ENCODE measurements around the gene LRMDA.

Gene LRMDA

DNA sequence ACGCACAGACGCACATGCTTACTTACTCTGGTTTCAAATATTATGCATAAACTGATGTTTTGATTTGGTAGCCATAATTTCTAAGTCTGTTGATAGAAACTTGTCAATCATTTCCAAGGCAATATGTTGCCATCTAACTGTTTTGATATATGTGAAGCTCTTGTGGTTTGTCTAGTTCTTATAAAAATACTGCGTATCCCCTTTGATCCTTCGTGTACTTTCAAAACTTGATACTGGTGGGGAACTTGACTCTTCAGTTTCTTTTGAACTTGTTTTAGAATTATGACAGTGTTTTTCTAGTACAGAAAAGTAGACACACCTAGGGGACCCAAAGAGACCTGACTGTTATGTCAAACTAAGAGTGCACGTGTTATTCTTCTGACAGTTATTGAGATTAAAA, 708.0 kb downstream of the LRMDA start:
- TF ChIP-seq, protein P1, sequence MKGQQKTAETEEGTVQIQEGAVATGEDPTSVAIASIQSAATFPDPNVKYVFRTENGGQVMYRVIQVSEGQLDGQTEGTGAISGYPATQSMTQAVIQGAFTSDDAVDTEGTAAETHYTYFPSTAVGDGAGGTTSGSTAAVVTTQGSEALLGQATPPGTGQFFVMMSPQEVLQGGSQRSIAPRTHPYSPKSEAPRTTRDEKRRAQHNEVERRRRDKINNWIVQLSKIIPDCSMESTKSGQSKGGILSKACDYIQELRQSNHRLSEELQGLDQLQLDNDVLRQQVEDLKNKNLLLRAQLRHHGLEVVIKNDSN (IDR thresholded peaks at IDR 0.05) = no peak
- no peak for TF ChIP-seq EP300 (IDR thresholded peaks at IDR 0.05; ENCODE audit: borderline replicate concordance)
- no peak for TF ChIP-seq NFIC (IDR thresholded peaks at IDR 0.05)
- TF ChIP-seq, protein P2, sequence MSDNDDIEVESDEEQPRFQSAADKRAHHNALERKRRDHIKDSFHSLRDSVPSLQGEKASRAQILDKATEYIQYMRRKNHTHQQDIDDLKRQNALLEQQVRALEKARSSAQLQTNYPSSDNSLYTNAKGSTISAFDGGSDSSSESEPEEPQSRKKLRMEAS (IDR thresholded peaks at IDR 0.05) = no peak
- no peak for TF ChIP-seq CREB1 (IDR thresholded peaks at IDR 0.05; ENCODE audit: low read depth)
- TF ChIP-seq REST (IDR thresholded peaks at IDR 0.05; ENCODE audit: low read depth) = no peak
- no peak for TF ChIP-seq EGR1 (IDR thresholded peaks at IDR 0.05)
- no peak for TF ChIP-seq RAD21 (IDR thresholded peaks at IDR 0.05; ENCODE audit: low read depth)
- TF ChIP-seq FOXM1 (IDR thresholded peaks at IDR 0.05; ENCODE audit: borderline replicate concordance, low read depth) = no peak
- TF ChIP-seq TCF12 (IDR thresholded peaks at IDR 0.05; ENCODE audit: low read depth) = no peak
- no peak for TF ChIP-seq TEAD4 (IDR thresholded peaks at IDR 0.05)
- TF ChIP-seq TAF1 (IDR thresholded peaks at IDR 0.05; ENCODE audit: low read depth) = no peak

DNA sequence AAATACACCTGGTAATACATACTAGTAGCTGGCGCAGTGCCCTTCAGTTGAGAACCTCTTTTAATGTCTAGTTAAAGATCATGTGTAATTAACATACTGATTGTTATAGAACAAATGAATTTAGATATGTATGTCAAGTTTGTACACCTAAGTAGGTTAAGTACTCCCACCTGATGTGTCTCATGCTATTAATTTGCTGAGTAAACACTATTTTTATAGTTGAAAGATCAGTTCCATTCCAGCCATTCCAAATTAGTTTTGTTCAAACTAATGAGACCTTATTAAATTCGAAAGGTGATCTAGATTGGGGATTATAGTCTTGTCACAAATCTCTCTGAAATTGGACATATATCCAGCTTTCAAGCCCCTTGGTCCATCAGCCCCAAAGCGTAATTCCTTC, 710.0 kb downstream of the LRMDA start:
- TF ChIP-seq, protein P2 (IDR thresholded peaks at IDR 0.05) = no peak
- TF ChIP-seq ZBTB7A (IDR thresholded peaks at IDR 0.05; ENCODE audit: low read depth) (no peak), CEBPB (IDR thresholded peaks at IDR 0.05) (no peak), EGR1 (IDR thresholded peaks at IDR 0.05) (no peak), RAD21 (IDR thresholded peaks at IDR 0.05; ENCODE audit: low read depth) (no peak), EP300 (IDR thresholded peaks at IDR 0.05; ENCODE audit: borderline replicate concordance) (no peak), TCF12 (IDR thresholded peaks at IDR 0.05; ENCODE audit: low read depth) (no peak), REST (IDR thresholded peaks at IDR 0.05; ENCODE audit: low read depth) (no peak), NFIC (IDR thresholded peaks at IDR 0.05) (no peak), FOXM1 (IDR thresholded peaks at IDR 0.05; ENCODE audit: borderline replicate concordance, low read depth) (no peak), TEAD4 (IDR thresholded peaks at IDR 0.05) (no peak), YY1 (IDR thresholded peaks at IDR 0.05; ENCODE audit: low read depth) (no peak), CREB1 (IDR thresholded peaks at IDR 0.05; ENCODE audit: low read depth) (no peak), TAF1 (IDR thresholded peaks at IDR 0.05; ENCODE audit: low read depth) (no peak)
- TF ChIP-seq, protein P1 (IDR thresholded peaks at IDR 0.05) = no peak

- TF ChIP-seq TAF1 (IDR thresholded peaks at IDR 0.05; ENCODE audit: low read depth) = no peak
- no peak for TF ChIP-seq FOXM1 (IDR thresholded peaks at IDR 0.05; ENCODE audit: borderline replicate concordance, low read depth)
- TF ChIP-seq NFIC (IDR thresholded peaks at IDR 0.05) = no peak
- no peak for TF ChIP-seq EP300 (IDR thresholded peaks at IDR 0.05; ENCODE audit: borderline replicate concordance)
- TF ChIP-seq EGR1 (IDR thresholded peaks at IDR 0.05) = no peak
- TF ChIP-seq YY1 (IDR thresholded peaks at IDR 0.05; ENCODE audit: low read depth) = no peak
- TF ChIP-seq TEAD4 (IDR thresholded peaks at IDR 0.05) = no peak
- TF ChIP-seq, protein P2 (IDR thresholded peaks at IDR 0.05) = no peak
- TF ChIP-seq TCF12 (IDR thresholded peaks at IDR 0.05; ENCODE audit: low read depth) = no peak
- TF ChIP-seq CEBPB (IDR thresholded peaks at IDR 0.05) = no peak
- TF ChIP-seq CREB1 (IDR thresholded peaks at IDR 0.05; ENCODE audit: low read depth) = no peak
- no peak for TF ChIP-seq RAD21 (IDR thresholded peaks at IDR 0.05; ENCODE audit: low read depth)
Measured at GRCh38 chr10:76149182-76149581, 717.8 kb downstream of the LRMDA start.

DNA sequence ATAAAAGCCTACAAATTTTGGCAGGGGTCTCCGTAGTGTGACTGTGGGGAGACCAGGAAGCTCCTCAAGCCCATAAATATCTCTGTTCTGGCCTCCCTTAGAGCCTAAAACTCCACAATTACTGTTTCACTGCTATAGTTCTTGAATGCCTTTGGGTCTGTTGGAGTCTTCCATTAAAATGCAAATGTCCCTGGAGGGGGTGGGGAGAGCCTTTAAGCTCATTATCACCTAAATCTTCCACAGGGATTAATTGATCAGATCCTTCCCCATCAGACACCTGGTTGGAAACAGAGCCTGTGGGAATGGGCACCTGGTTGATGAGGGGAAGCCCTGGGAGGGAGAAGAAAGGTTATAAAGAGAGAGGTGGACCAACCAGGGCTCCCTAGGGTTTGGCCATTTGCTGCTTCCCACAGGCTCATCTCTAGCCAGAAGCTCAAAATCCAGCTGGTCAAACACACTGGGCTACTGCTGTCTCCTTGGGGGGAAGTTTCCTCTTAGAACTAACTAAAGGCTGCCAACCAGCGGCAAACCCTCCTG, 718.2 kb downstream of the LRMDA start:
- TF ChIP-seq EP300 (IDR thresholded peaks at IDR 0.05; ENCODE audit: borderline replicate concordance) = no peak
- no peak for TF ChIP-seq FOXM1 (IDR thresholded peaks at IDR 0.05; ENCODE audit: borderline replicate concordance, low read depth)
- TF ChIP-seq REST (IDR thresholded peaks at IDR 0.05; ENCODE audit: low read depth) = no peak
- TF ChIP-seq TEAD4 (IDR thresholded peaks at IDR 0.05) = no peak
- TF ChIP-seq, protein P1 (IDR thresholded peaks at IDR 0.05) = no peak
- no peak for TF ChIP-seq YY1 (IDR thresholded peaks at IDR 0.05; ENCODE audit: low read depth)
- TF ChIP-seq, protein P2 (IDR thresholded peaks at IDR 0.05) = no peak
- no peak for TF ChIP-seq TAF1 (IDR thresholded peaks at IDR 0.05; ENCODE audit: low read depth)
- no peak for TF ChIP-seq NFIC (IDR thresholded peaks at IDR 0.05)
- no peak for TF ChIP-seq CEBPB (IDR thresholded peaks at IDR 0.05)
- TF ChIP-seq EGR1 (IDR thresholded peaks at IDR 0.05) = no peak
- TF ChIP-seq ZBTB7A (IDR thresholded peaks at IDR 0.05; ENCODE audit: low read depth) = no peak
- no peak for TF ChIP-seq RAD21 (IDR thresholded peaks at IDR 0.05; ENCODE audit: low read depth)
- TF ChIP-seq TCF12 (IDR thresholded peaks at IDR 0.05; ENCODE audit: low read depth) = no peak
- no peak for TF ChIP-seq CREB1 (IDR thresholded peaks at IDR 0.05; ENCODE audit: low read depth)

Data from Ishikawa (cell line).